ENCODE results near the gene ASB10.

- TF ChIP-seq CTCF (IDR thresholded peaks at IDR 0.05) (peak in 1 of 6 experiments; percentile 8), POLR2A (IDR thresholded peaks at IDR 0.05) (no peak)
Measured at GRCh38 chr7:151167197-151167961, 19.7 kb downstream of the ASB10 start, which contains the start of gene GBX1.

Measured in esophagus squamous epithelium (tissue), 4 donors.